ENCODE measurements around the gene ZDHHC14.
"Not testable (repeated sequence)": the region's sequence is repeated elsewhere in the genome, so short reads cannot be mapped to it uniquely, and the experiment has no call there.

The ZDHHC14 gene

DNA sequence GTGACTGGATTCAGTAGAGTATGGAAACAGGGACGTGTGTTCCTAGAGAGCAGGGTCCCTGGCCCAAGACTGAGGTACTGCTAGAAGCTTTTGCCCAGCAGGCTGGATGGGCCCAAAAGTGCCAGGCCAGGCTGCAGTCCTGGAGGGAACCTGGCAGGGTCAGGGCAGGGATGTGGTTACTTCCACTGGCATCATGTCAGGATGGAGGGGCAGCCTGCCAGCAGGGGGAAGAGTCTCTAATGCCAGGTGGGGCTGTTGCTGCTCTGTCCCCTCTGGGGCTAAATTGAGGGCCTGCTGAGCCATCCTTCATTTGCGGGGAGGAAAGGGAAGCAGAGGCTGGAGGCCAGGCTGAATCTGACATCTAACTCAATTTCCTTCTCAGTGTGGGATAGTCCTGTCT is 17.2 kb downstream of the ZDHHC14 start:
- Histone ChIP-seq H3K27ac (ENCODE audit: low read depth, low read length) (no peak overlapping the region), H3K9ac (ENCODE audit: low read length) (no peak overlapping the region), H3K4me1 (ENCODE audit: control insufficient read depth, insufficient read depth, low read length) (no peaks in the 10 kb centered on the region), H3K36me3 (ENCODE audit: control insufficient read depth, insufficient read depth, low read length) (no peaks in the 10 kb centered on the region), H3K27me3 (ENCODE audit: control insufficient read depth, insufficient read depth, low read length) (no peaks in the 10 kb centered on the region), H3K4me3 (ENCODE audit: low read length) (no peak overlapping the region)

- Histone ChIP-seq H3K4me1 (ENCODE audit: control insufficient read depth, insufficient read depth, low read length) (no peaks in the 10 kb centered on the region), H3K4me3 (ENCODE audit: low read length) (no peak overlapping the region), H3K27me3 (ENCODE audit: control insufficient read depth, insufficient read depth, low read length) (no peaks in the 10 kb centered on the region), H3K27ac (ENCODE audit: low read depth, low read length) (no peak overlapping the region), H3K36me3 (ENCODE audit: control insufficient read depth, insufficient read depth, low read length) (no peaks in the 10 kb centered on the region), H3K9ac (ENCODE audit: low read length) (no peak overlapping the region)
These were observed 19.7 kb downstream of the ZDHHC14 start for GRCh38 chr6:157400676-157401075.

DNA sequence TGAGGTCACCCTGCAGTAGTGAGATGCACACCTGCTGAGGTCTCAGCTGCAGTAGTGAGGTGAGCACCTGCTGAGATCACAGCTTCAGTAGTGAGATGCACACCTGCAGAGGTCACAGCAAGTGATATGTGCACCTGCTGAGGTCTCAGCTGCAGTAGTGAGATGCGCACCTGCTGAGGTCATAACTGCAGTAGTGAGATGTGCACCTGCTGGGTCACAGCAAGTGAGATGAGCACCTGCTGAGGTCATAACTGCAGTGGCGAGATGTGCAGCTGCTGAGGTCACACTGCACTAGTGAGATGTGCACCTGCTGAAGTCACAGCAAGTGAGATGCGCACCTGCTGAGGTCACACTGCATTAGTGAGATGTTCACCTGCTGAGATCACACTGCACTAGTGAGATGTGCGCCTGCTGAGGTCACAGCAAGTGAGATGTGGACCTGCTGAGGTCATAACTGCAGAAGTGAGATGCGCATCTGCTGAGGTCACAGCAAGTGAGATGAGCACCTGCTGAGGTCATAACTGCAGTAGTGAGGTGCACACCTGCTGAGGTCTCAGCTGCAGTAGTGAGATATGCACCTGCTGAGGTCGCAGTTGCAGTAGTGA is 20.8 kb downstream of the ZDHHC14 start:
- Histone ChIP-seq H3K27ac (ENCODE audit: low read depth, low read length) (no peak overlapping the region), H3K9ac (ENCODE audit: low read length) (no peak overlapping the region), H3K4me1 (ENCODE audit: control insufficient read depth, insufficient read depth, low read length) (no peaks in the 10 kb centered on the region), H3K4me3 (ENCODE audit: low read length) (no peak overlapping the region), H3K27me3 (ENCODE audit: control insufficient read depth, insufficient read depth, low read length) (no peaks in the 10 kb centered on the region), H3K36me3 (ENCODE audit: control insufficient read depth, insufficient read depth, low read length) (no peaks in the 10 kb centered on the region)

DNA sequence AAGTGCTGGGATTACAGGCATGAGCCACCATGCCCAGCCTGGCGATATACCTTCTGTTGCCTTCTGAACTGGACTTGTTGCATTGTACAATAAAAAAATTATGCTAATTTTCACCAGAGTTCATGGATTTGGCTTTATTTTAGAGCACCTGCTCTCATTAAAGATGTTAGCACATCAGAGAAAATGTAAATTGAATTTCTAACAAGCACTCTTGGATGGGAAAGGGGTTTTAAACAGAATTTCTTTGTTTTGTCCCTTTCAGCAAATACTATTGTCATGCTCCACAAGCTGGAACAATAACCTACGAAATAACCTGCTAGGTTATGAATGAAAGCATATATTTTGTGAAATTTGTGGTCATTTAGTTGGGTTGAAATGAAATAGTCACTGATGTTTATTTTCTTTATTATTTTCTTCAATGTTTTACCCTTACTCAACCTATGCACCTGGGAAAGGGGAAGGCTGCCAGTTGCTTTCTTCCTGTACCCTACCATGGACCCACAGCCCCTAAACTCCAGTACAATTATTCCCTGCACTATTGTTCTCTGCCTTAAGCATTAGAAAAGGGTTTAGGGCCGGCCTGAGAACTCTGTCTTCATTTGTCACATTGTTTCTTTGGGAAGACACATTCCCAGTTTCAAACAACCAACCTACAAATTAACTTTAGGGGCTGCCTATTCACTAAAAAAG is 22.2 kb downstream of the ZDHHC14 start:
- no peaks in the 10 kb centered on the region for H3K27me3 ChIP-seq (ENCODE audit: control insufficient read depth, insufficient read depth, low read length)
- no peak overlapping the region for H3K4me3 ChIP-seq (ENCODE audit: low read length)
- no peak overlapping the region for H3K27ac ChIP-seq (ENCODE audit: low read depth, low read length)
- no peaks in the 10 kb centered on the region for H3K4me1 ChIP-seq (ENCODE audit: control insufficient read depth, insufficient read depth, low read length)
- H3K9ac ChIP-seq (ENCODE audit: low read length) = no peak overlapping the region
- no peaks in the 10 kb centered on the region for H3K36me3 ChIP-seq (ENCODE audit: control insufficient read depth, insufficient read depth, low read length)

DNA sequence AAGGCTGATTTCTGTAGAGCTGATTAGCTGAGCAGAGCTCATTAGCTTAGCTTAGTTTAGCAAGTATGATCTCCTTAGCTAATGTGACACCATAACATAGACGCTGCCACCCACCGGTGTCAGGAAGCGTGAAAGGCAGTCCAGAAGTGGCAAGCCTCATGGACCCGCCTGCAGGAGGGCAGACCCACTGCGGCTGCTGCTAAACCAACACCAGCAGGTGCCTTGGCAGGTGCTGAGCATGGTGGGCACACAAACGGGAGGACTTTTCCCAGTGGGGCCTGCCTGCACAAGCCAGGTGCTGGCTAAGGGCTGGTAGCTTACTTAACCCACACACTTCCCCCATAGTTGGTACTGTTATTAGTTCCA is 22.7 kb downstream of the ZDHHC14 start:
- Histone ChIP-seq H3K27ac (ENCODE audit: low read depth, low read length) (no peak overlapping the region), H3K36me3 (ENCODE audit: control insufficient read depth, insufficient read depth, low read length) (no peaks in the 10 kb centered on the region), H3K9ac (ENCODE audit: low read length) (no peak overlapping the region), H3K4me3 (ENCODE audit: low read length) (no peak overlapping the region), H3K4me1 (ENCODE audit: control insufficient read depth, insufficient read depth, low read length) (no peaks in the 10 kb centered on the region), H3K27me3 (ENCODE audit: control insufficient read depth, insufficient read depth, low read length) (no peaks in the 10 kb centered on the region)

DNA sequence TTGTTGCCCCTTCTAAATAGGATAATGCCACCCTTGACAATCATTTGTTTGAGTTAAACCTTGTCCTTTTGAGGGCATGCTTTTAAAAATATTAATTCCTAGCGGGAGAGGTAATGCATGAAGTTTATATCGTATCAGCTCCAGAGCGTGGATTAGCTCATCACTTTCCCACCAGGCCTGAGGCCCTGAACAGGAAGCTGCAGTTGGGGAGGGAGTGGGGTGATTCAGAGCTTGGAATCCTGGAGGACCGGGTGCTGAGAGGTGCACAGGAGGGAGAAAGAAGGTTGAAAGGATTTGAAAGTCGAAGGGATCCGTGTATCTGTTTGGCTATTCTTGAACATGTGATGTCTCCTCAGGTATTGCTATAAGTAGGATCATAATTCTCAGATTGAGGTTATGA is 25.0 kb downstream of the ZDHHC14 start:
- H3K27ac ChIP-seq (ENCODE audit: low read depth, low read length) = no peak overlapping the region
- no peak overlapping the region for H3K4me3 ChIP-seq (ENCODE audit: low read length)
- H3K27me3 ChIP-seq (ENCODE audit: control insufficient read depth, insufficient read depth, low read length) = no peaks in the 10 kb centered on the region
- no peak overlapping the region for H3K9ac ChIP-seq (ENCODE audit: low read length)
- no peaks in the 10 kb centered on the region for H3K4me1 ChIP-seq (ENCODE audit: control insufficient read depth, insufficient read depth, low read length)
- no peaks in the 10 kb centered on the region for H3K36me3 ChIP-seq (ENCODE audit: control insufficient read depth, insufficient read depth, low read length)

GRCh38 chr6:157406661-157407060 is 25.7 kb downstream of the ZDHHC14 start:
- Histone ChIP-seq H3K27ac (ENCODE audit: low read depth, low read length) (no peak overlapping the region), H3K4me1 (ENCODE audit: control insufficient read depth, insufficient read depth, low read length) (no peaks in the 10 kb centered on the region), H3K36me3 (ENCODE audit: control insufficient read depth, insufficient read depth, low read length) (no peaks in the 10 kb centered on the region), H3K9ac (ENCODE audit: low read length) (no peak overlapping the region), H3K4me3 (ENCODE audit: low read length) (no peak overlapping the region), H3K27me3 (ENCODE audit: control insufficient read depth, insufficient read depth, low read length) (no peaks in the 10 kb centered on the region)

DNA sequence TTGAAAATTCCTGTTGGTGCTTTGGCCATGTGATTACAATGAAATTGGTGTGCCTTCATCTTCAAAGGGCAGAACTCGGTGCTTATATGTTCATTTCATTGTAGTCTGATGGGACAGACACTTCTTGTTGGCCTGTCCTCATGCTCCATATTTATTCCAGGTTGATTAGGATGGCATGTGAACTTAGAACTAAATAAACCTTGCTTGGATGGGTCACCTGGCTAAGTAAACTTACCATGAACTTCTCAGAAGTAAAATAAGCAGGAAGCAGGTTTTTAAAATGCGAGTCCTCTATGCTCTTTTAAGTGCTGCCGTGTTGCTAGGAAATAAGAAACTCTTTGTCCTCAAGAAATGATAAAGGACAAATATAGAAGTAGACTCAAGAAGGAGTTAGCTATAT is 26.7 kb downstream of the ZDHHC14 start:
- H3K9ac ChIP-seq (ENCODE audit: low read length) = no peak overlapping the region
- no peaks in the 10 kb centered on the region for H3K36me3 ChIP-seq (ENCODE audit: control insufficient read depth, insufficient read depth, low read length)
- H3K4me1 ChIP-seq (ENCODE audit: control insufficient read depth, insufficient read depth, low read length) = no peaks in the 10 kb centered on the region
- H3K4me3 ChIP-seq (ENCODE audit: low read length) = no peak overlapping the region
- H3K27me3 ChIP-seq (ENCODE audit: control insufficient read depth, insufficient read depth, low read length) = no peaks in the 10 kb centered on the region
- no peak overlapping the region for H3K27ac ChIP-seq (ENCODE audit: low read depth, low read length)

GRCh38 chr6:157408427-157408826 is 27.4 kb downstream of the ZDHHC14 start:
- not testable (repeated sequence) for H3K27me3 ChIP-seq (ENCODE audit: control insufficient read depth, insufficient read depth, low read length); H3K4me3 ChIP-seq (ENCODE audit: low read length); H3K4me1 ChIP-seq (ENCODE audit: control insufficient read depth, insufficient read depth, low read length); H3K9ac ChIP-seq (ENCODE audit: low read length); H3K36me3 ChIP-seq (ENCODE audit: control insufficient read depth, insufficient read depth, low read length); H3K27ac ChIP-seq (ENCODE audit: low read depth, low read length)

GRCh38 chr6:157410045-157410444 is 29.1 kb downstream of the ZDHHC14 start:
- no peak overlapping the region for H3K4me3 ChIP-seq (ENCODE audit: low read length)
- no peaks in the 10 kb centered on the region for H3K27me3 ChIP-seq (ENCODE audit: control insufficient read depth, insufficient read depth, low read length)
- H3K27ac ChIP-seq (ENCODE audit: low read depth, low read length) = no peak overlapping the region
- no peaks in the 10 kb centered on the region for H3K36me3 ChIP-seq (ENCODE audit: control insufficient read depth, insufficient read depth, low read length)
- H3K9ac ChIP-seq (ENCODE audit: low read length) = no peak overlapping the region
- H3K4me1 ChIP-seq (ENCODE audit: control insufficient read depth, insufficient read depth, low read length) = no peaks in the 10 kb centered on the region

DNA sequence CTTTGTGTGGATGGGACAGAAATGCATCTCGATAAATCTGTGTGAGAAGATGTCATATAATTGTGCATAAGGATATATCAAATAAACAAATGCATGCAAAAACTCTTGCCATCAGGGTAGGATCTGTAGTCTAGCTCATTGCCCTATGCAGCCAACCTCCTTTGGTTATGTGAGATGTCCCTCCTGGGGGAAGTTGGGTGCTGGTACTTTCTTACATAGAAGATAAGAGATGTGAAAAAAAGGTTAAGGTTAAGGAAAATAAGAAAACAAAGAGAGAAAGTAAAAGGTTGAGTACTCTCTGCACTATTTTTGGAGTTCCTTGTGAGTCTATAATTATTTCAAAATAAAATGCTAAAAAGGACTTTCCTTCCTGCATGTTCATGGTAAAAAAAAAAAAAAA is 30.4 kb downstream of the ZDHHC14 start:
- no peak overlapping the region for H3K4me3 ChIP-seq (ENCODE audit: low read length)
- no peak overlapping the region for H3K27ac ChIP-seq (ENCODE audit: low read depth, low read length)
- no peak overlapping the region for H3K9ac ChIP-seq (ENCODE audit: low read length)
- no peaks in the 10 kb centered on the region for H3K27me3 ChIP-seq (ENCODE audit: control insufficient read depth, insufficient read depth, low read length)
- no peaks in the 10 kb centered on the region for H3K36me3 ChIP-seq (ENCODE audit: control insufficient read depth, insufficient read depth, low read length)
- H3K4me1 ChIP-seq (ENCODE audit: control insufficient read depth, insufficient read depth, low read length) = no peaks in the 10 kb centered on the region

DNA sequence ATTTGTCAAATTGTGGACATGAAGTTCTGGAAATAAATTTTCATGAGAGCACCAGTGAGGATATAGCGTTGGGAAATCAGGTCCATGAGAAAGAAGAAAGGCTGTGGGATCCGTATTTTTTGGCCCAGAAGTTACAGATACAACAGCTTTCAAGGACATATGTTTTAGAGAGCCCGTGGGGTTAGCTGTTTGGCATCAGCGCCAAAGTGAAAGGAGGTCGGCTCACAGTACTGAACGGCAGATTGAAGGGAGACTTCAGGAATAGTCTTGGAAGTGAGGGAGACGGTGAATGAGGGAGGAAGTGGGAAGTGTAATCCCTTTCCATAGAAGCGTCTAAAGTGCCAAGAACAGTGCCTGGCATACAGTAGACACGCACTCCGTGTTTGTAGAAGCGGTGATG is 31.8 kb downstream of the ZDHHC14 start:
- no peaks in the 10 kb centered on the region for H3K36me3 ChIP-seq (ENCODE audit: control insufficient read depth, insufficient read depth, low read length)
- no peaks in the 10 kb centered on the region for H3K27me3 ChIP-seq (ENCODE audit: control insufficient read depth, insufficient read depth, low read length)
- no peak overlapping the region for H3K9ac ChIP-seq (ENCODE audit: low read length)
- no peaks in the 10 kb centered on the region for H3K4me1 ChIP-seq (ENCODE audit: control insufficient read depth, insufficient read depth, low read length)
- H3K27ac ChIP-seq (ENCODE audit: low read depth, low read length) = no peak overlapping the region
- no peak overlapping the region for H3K4me3 ChIP-seq (ENCODE audit: low read length)

- H3K9ac ChIP-seq (ENCODE audit: low read length) = no peak overlapping the region
- H3K4me1 ChIP-seq (ENCODE audit: control insufficient read depth, insufficient read depth, low read length) = no peaks in the 10 kb centered on the region
- H3K4me3 ChIP-seq (ENCODE audit: low read length) = no peak overlapping the region
- no peaks in the 10 kb centered on the region for H3K36me3 ChIP-seq (ENCODE audit: control insufficient read depth, insufficient read depth, low read length)
- no peak overlapping the region for H3K27ac ChIP-seq (ENCODE audit: low read depth, low read length)
- H3K27me3 ChIP-seq (ENCODE audit: control insufficient read depth, insufficient read depth, low read length) = no peaks in the 10 kb centered on the region
These were observed 39.5 kb downstream of the ZDHHC14 start for GRCh38 chr6:157420497-157420896.
